Kidney (tissue), 14 donors: ENCODE results near the gene DRGX. TPM values are rescaled to one million over a fixed set of nuclear protein-coding genes. Genes with fewer than 3 reads are reported as not detected.

Experiments used
- DNase-seq, 5 donors: peaks; one replicate each; pipeline ENCODE4 v3.0.0-alpha.2; 2013 to 2020
- FAIRE-seq: peaks from 2 replicates; lab custom pipeline; 2012; peaks lifted over from hg19 to GRCh38; lab: Jason Lieb, UNC
- H3K27ac ChIP-seq, 2 donors: one replicate each; pipeline ENCODE4 v1.7.0; 2013; ENCODE audit warnings: low read depth in 2 of 2, low read length in 2 of 2, inconsistent platforms in 1 of 2
- H3K27me3 ChIP-seq: one replicate; pipeline ENCODE4 v1.7.1; 2013; ENCODE audit warnings: low read length, inconsistent platforms; ENCODE audit not compliant: control insufficient read depth, insufficient read depth
- H3K36me3 ChIP-seq, 3 donors: one replicate each; pipeline versions ENCODE4 v1.7.0 to v1.7.1; 2013; ENCODE audit warnings: low read length in 3 of 3, control low read depth in 1 of 3, inconsistent platforms in 1 of 3; ENCODE audit not compliant: insufficient read depth in 3 of 3, control insufficient read depth in 2 of 3
- H3K4me1 ChIP-seq, 3 donors: one replicate each; pipeline versions ENCODE4 v1.7.0 to v1.7.1; 2013; ENCODE audit warnings: low read length in 3 of 3, inconsistent platforms in 1 of 3, low read depth in 1 of 3; ENCODE audit not compliant: control insufficient read depth in 2 of 3, insufficient read depth in 2 of 3
- H3K4me3 ChIP-seq, 3 donors: one replicate each; pipeline versions ENCODE4 v1.7.0 to v1.8.1; 2013; ENCODE audit warnings: low read length in 3 of 3, control low read depth in 1 of 3, inconsistent platforms in 1 of 3
- H3K9ac ChIP-seq, 3 donors: one replicate each; pipeline versions ENCODE4 v1.7.0 to v1.7.1; 2013; ENCODE audit warnings: low read length in 3 of 3, control low read depth in 1 of 3, inconsistent platforms in 1 of 3
- H3K9me3 ChIP-seq, 3 donors: one replicate each; pipeline versions ENCODE4 v1.7.0 to v1.7.1; 2013; ENCODE audit warnings: low read length in 3 of 3, control low read depth in 1 of 3, inconsistent platforms in 1 of 3; ENCODE audit not compliant: control insufficient read depth in 2 of 3, insufficient read depth in 1 of 3
- intact Hi-C: fragments of 100-400 bp; cut with DNase I; formaldehyde crosslinking; loops from one replicate; pipeline ENCODE4 v1.11.1; 2022
- polyA plus RNA-seq: library from polyadenylated mRNA; stranded (reverse); fragments of 350-450 nt; fragmentation: Illumina TruSeq; extraction: RNeasy Lipid Tissue Mini Kit (QIAGEN cat#74804); gene quantifications from one replicate; pipeline ENCODE4 v1.2.3, GENCODE V29; 2014; ENCODE audit warnings: low read depth, low replicate concordance; ENCODE audit not compliant: insufficient read depth
- total RNA-seq: library from RNA; stranded (reverse); fragmentation: NEBNext Ultra II Directional; extraction: Animal tissue kit (Norgen Biotek cat#: 25700); gene quantifications from one replicate; pipeline ENCODE4 v1.2.1, GENCODE V29; 2021
- TF ChIP-seq, protein P1 (sequence below): IDR thresholded peaks from 3 replicates; pipeline ENCODE4 v1.5.1; 2012; ENCODE audit warnings: mild to moderate bottlenecking, moderate library complexity, borderline replicate concordance; ENCODE audit not compliant: insufficient read depth; ENCODE audit errors: extremely low read depth
- donor health status: control.
- donor health status: control.
- donor health status: control.
- donor health status: control.
- donor health status: control.
- donor health status: DM: yes; HTN: yes; CAD: no.
- donor health status: Normal renal cell carcinoma (clear cell type).

DRGX gene
- total and polyA plus RNA-seq, 2 donors from 2014 or later, result not detected

DNA sequence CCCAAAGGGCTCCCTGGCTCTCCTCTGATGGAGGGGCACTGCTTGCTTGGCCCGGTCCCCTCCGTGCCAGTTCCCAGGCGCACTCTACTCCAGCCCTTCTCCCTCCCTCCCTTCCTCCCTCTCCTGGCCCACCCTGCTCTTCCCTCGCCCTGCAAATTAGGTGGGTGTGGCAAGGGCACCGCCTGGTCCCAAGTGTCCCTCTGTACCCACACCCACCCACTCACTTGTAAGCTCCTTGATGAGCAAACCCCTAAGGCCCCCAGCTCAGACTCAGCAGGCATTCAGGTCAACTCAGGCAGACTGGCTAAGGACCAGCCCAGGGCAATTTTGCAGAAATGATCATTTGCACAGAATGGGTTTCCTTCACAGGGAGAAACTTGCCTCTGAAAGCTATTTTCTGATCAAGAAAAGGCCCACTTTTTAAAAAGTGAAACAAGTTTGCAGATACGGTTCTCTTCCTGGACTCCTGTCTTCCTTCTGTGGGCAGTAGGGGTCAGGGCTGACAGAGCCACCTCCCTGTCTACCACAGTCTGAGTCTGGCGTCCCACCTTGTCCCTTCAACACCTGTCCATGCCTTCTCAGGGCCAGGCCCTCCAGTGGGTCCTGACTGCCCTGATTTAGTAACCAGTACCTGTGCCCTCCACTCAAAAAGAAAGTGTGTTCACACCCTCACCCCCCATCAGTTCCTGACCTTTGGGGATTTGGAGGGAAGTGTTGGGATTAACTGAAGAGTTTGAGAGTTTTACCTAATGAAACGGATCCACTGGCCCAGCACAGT, 68.7 kb downstream of the DRGX start:
- Histone ChIP-seq H3K36me3 (no peaks in the 10 kb centered on the region), H3K4me1 (no peaks in the 10 kb centered on the region), H3K27me3 (no peaks in the 10 kb centered on the region), H3K9me3 (no peaks in the 10 kb centered on the region), H3K4me3 (no peak overlapping the region), H3K27ac (no peak overlapping the region), H3K9ac (no peak overlapping the region)
- FAIRE-seq (no peak), DNase-seq (peak in 1 of 5 donors; percentile 12)
- TF ChIP-seq, protein P1, sequence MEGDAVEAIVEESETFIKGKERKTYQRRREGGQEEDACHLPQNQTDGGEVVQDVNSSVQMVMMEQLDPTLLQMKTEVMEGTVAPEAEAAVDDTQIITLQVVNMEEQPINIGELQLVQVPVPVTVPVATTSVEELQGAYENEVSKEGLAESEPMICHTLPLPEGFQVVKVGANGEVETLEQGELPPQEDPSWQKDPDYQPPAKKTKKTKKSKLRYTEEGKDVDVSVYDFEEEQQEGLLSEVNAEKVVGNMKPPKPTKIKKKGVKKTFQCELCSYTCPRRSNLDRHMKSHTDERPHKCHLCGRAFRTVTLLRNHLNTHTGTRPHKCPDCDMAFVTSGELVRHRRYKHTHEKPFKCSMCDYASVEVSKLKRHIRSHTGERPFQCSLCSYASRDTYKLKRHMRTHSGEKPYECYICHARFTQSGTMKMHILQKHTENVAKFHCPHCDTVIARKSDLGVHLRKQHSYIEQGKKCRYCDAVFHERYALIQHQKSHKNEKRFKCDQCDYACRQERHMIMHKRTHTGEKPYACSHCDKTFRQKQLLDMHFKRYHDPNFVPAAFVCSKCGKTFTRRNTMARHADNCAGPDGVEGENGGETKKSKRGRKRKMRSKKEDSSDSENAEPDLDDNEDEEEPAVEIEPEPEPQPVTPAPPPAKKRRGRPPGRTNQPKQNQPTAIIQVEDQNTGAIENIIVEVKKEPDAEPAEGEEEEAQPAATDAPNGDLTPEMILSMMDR, result no peak
- intact Hi-C loops, result no loop called here

GRCh38 chr10:49325916-49326783, 69.7 kb downstream of the DRGX start:
- DNase-seq (peak in 1 of 5 donors; percentile 18), FAIRE-seq (no peak)
- intact Hi-C loops, result no loop called here
- H3K27ac ChIP-seq, result no peak overlapping the region
- H3K9me3 ChIP-seq, result no peaks in the 10 kb centered on the region
- no peaks in the 10 kb centered on the region for H3K36me3 ChIP-seq
- no peak overlapping the region for H3K4me3 ChIP-seq
- TF ChIP-seq, protein P1, result no peak
- H3K27me3 ChIP-seq, result no peaks in the 10 kb centered on the region
- H3K9ac ChIP-seq, result no peak overlapping the region
- H3K4me1 ChIP-seq, result no peaks in the 10 kb centered on the region

DNA sequence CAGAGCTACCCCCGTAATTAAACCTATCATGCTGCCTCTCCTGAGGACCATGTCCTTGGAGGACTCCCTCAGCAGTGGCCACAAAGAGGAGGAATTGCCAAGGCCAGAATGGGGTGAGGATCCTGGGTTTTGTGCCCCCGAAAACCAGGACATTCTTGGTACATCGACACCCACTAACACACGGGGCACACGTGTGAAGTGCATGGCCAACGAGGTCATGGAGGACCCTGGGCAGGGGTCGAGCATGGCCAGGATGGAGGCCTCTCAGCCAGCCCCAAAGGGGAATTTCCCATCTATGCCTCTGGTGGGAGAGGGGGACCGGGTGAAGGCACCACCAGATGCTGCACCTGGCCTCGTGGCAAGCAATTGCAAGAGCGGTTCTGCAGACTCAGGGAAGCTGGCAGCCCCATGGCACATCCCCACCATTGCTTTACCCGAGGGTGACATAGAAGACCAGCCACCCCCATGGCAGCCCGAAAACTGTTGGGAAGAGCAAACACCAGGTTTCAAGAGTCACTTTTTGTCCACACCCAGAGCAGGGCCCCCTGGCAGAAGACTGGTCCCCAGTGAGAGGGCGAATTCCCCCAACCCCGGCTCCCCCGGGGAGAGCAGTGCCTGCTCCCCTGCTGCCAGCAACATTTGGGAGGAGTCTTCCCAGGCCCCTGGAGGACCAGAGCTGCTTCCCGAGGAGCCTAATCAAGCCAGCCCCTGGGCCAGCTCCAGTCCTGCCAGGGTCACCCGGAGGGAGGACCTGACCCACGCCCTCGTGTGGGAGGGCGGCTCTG, 70.6 kb downstream of the DRGX start:
- intact Hi-C loops, result no loop called here
- no peaks in the 10 kb centered on the region for H3K9me3 ChIP-seq
- FAIRE-seq, result no peak
- no peaks in the 10 kb centered on the region for H3K4me1 ChIP-seq
- peak in 1 of 5 donors; percentile 15 for DNase-seq
- H3K9ac ChIP-seq, result no peak overlapping the region
- H3K36me3 ChIP-seq, result no peaks in the 10 kb centered on the region
- no peaks in the 10 kb centered on the region for H3K27me3 ChIP-seq
- TF ChIP-seq, protein P1, result no peak
- no peak overlapping the region for H3K27ac ChIP-seq
- H3K4me3 ChIP-seq, result no peak overlapping the region
